ENCODE measurements around the gene MSH6.

- TF ChIP-seq CTCF (conservative IDR thresholded peaks at IDR 0.05) (no peak), ZFX (IDR thresholded peaks at IDR 0.05) (no peak)
Observed at GRCh38 chr2:47809903-47810302, 27.0 kb downstream of the MSH6 start.
